GM23248 (cell line): ENCODE measurements around the gene ITGB6. TPM values are rescaled to one million over a fixed set of nuclear protein-coding genes. Genes with fewer than 3 reads are reported as not detected.
A peak's percentile ranks its signal among the peaks of the same experiment; 100 is the strongest.
"Not testable (repeated sequence)": the region's sequence is repeated elsewhere in the genome, so short reads cannot be mapped to it uniquely, and the experiment has no call there.

ENCODE experiments used
- DNase-seq: peaks from one replicate; pipeline ENCODE4 v3.0.0-alpha.2; 2015
- H2AFZ ChIP-seq: fragments of 200-600 bp; sonication (generic); 2 replicates; pipeline ENCODE4 v1.6.1; 2016; ENCODE audit warnings: antibody characterized with exemption
- H3F3A ChIP-seq: fragments of 200-600 bp; sonication (generic); 2 replicates; pipeline ENCODE4 v1.6.1; 2016; ENCODE audit warnings: mild to moderate bottlenecking, antibody characterized with exemption, mixed run types; ENCODE audit not compliant: insufficient read depth
- H3K27ac ChIP-seq: fragments of 200-600 bp; sonication (generic); 2 replicates; pipeline ENCODE4 v1.5.1; 2016; ENCODE audit warnings: mild to moderate bottlenecking
- H3K27me3 ChIP-seq: fragments of 200-600 bp; sonication (generic); replicated peaks from 2 replicates; pipeline ENCODE4 v1.6.1; 2016; ENCODE audit warnings: mild to moderate bottlenecking; ENCODE audit not compliant: insufficient read depth
- H3K36me3 ChIP-seq: fragments of 200-600 bp; sonication (generic); 2 replicates; pipeline ENCODE4 v1.6.1; 2016; ENCODE audit warnings: low read depth, mild to moderate bottlenecking
- H3K4me1 ChIP-seq: fragments of 200-600 bp; sonication (generic); 2 replicates; pipeline ENCODE4 v1.6.1; 2016; ENCODE audit warnings: mild to moderate bottlenecking; ENCODE audit not compliant: insufficient read depth
- H3K4me2 ChIP-seq: fragments of 200-600 bp; sonication (generic); one replicate; pipeline ENCODE4 v1.6.1; 2016; ENCODE audit warnings: mild to moderate bottlenecking; ENCODE audit not compliant: unreplicated experiment
- H3K4me3 ChIP-seq: fragments of 200-600 bp; sonication (generic); 2 replicates; pipeline ENCODE4 v1.5.1; 2016; ENCODE audit warnings: mild to moderate bottlenecking
- H3K79me2 ChIP-seq: fragments of 200-600 bp; sonication (generic); 2 replicates; pipeline ENCODE4 v1.6.1; 2016; ENCODE audit warnings: mild to moderate bottlenecking; ENCODE audit not compliant: insufficient read depth
- H3K9ac ChIP-seq: fragments of 200-600 bp; sonication (generic); 2 replicates; pipeline ENCODE4 v1.6.1; 2016; ENCODE audit warnings: mild to moderate bottlenecking
- H3K9me2 ChIP-seq: fragments of 200-600 bp; sonication (generic); 2 replicates; pipeline ENCODE4 v1.6.1; 2016; ENCODE audit warnings: mixed run types, mild to moderate bottlenecking, moderate library complexity; ENCODE audit not compliant: insufficient read depth
- H3K9me3 ChIP-seq: fragments of 200-600 bp; sonication (generic); one replicate; pipeline ENCODE4 v1.6.1; 2017; ENCODE audit warnings: low read depth
- H4K20me1 ChIP-seq: fragments of 200-600 bp; sonication (generic); 2 replicates; pipeline ENCODE4 v1.6.0; 2016; ENCODE audit not compliant: insufficient read depth
- EZH2 ChIP-seq: fragments of 200-600 bp; sonication (generic); IDR thresholded peaks from 2 replicates; pipeline ENCODE4 v1.6.1; 2018; ENCODE audit warnings: antibody characterized with exemption, mild to moderate bottlenecking; ENCODE audit not compliant: insufficient read depth, poor library complexity, severe bottlenecking
- EZH2phosphoT487 ChIP-seq: fragments of 200-600 bp; sonication (generic); IDR thresholded peaks from 2 replicates; pipeline ENCODE4 v1.6.1; 2018; ENCODE audit warnings: antibody characterized with exemption, moderate library complexity, mild to moderate bottlenecking, low read depth; ENCODE audit not compliant: insufficient read depth
- WGBS, 2 experiments: methylation state at CpG; one replicate each; pipeline ENCODE4 v1.1.6; 2015 to 2017; ENCODE audit warnings: low lambda C conversion rate in 2 of 2, low coverage in 1 of 2; ENCODE audit errors: missing lambda C conversion rate in 2 of 2; 5-methylcytosine and 5-hydroxymethylcytosine counted together
- in situ Hi-C: fragments of 300-500 bp; cut with MboI; formaldehyde crosslinking; loops from 2 replicates; pipeline ENCODE4 v1.15.0; 2020
- polyA plus RNA-seq: library from polyadenylated mRNA; unstranded; fragments of >200 nt; fragmentation: Nextera tagmentation; extraction: Ambion mirVana; gene quantifications from 2 replicates; pipeline ENCODE4 v1.2.1, GENCODE V29; 2016
- total RNA-seq: library from RNA; depleted of rRNA; stranded (reverse); fragments of >200 nt; shearing (Covaris generic); gene quantifications from 2 replicates; pipeline ENCODE4 v1.2.3, GENCODE V29; 2014

Gene ITGB6
- total and polyA plus RNA-seq, 2 experiments from 2014 or later: 0.05 TPM; not detected in 1

DNA sequence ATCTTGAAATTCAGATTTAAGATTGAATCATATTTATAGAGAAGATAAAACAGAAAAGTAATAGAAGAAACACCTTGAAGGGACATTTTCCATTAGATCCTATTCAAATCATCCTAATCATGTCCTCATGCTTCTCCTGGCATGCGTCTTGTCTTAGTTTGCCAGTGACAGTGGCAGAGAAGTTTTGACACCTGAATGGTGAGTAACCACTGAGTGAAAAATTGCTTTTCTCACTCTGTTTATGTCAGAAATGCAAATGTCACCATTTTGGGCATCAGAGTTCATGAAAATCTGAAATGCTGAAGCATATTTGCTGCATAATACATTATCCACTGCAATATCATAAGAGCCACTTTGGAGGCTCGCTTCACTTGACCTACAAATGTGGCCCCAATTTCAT, 74.7 kb downstream of the ITGB6 start:
- no peaks in the 10 kb centered on the region for H3F3A ChIP-seq
- no peaks in the 10 kb centered on the region for H3K4me1 ChIP-seq
- H3K9ac ChIP-seq: no peak overlapping the region
- H2AFZ ChIP-seq: no peak overlapping the region
- TF ChIP-seq EZH2 (no peak), EZH2phosphoT487 (no peak)
- H3K27me3 ChIP-seq: no peaks in the 10 kb centered on the region
- WGBS, 2 experiments: 93 to 96% methylated on average over 2 of the region's 2 CpGs
- no peak for DNase-seq
- H3K27ac ChIP-seq: no peak overlapping the region
- no peaks in the 10 kb centered on the region for H3K36me3 ChIP-seq
- no peaks in the 10 kb centered on the region for H3K9me2 ChIP-seq
- in situ Hi-C loops: no loop called here
- no peaks in the 10 kb centered on the region for H3K9me3 ChIP-seq
- H3K79me2 ChIP-seq: no peaks in the 10 kb centered on the region
- no peaks in the 10 kb centered on the region for H4K20me1 ChIP-seq
- no peak overlapping the region for H3K4me2 ChIP-seq
- no peak overlapping the region for H3K4me3 ChIP-seq

GRCh38 chr2:160124571-160124970, 75.5 kb downstream of the ITGB6 start:
- H3K4me2 ChIP-seq: no peak overlapping the region
- WGBS, 2 experiments: 79 to 82% methylated on average over 1 of the region's 1 CpG
- H3K9me3 ChIP-seq: no peaks in the 10 kb centered on the region
- H3K79me2 ChIP-seq: no peaks in the 10 kb centered on the region
- H3K27me3 ChIP-seq: no peaks in the 10 kb centered on the region
- no peak for TF ChIP-seq EZH2phosphoT487
- no peak for TF ChIP-seq EZH2
- H4K20me1 ChIP-seq: no peaks in the 10 kb centered on the region
- no peaks in the 10 kb centered on the region for H3K36me3 ChIP-seq
- no peak for DNase-seq
- H3K9me2 ChIP-seq: no peaks in the 10 kb centered on the region
- H3F3A ChIP-seq: no peaks in the 10 kb centered on the region
- no peak overlapping the region for H3K27ac ChIP-seq
- H3K9ac ChIP-seq: no peak overlapping the region
- no peak overlapping the region for H2AFZ ChIP-seq
- H3K4me3 ChIP-seq: no peak overlapping the region
- H3K4me1 ChIP-seq: no peaks in the 10 kb centered on the region
- in situ Hi-C loops: loop anchor here (25.0 kb wide), 1 partner anchor 138 kb away; no protein-coding TSS in a partner anchor

GRCh38 chr2:160114721-160115120, 85.4 kb downstream of the ITGB6 start:
- not testable (repeated sequence) for DNase-seq, H3K27ac ChIP-seq, H2AFZ ChIP-seq, H3K27me3 ChIP-seq, H3K4me1 ChIP-seq, H3K4me2 ChIP-seq, H3K9me3 ChIP-seq, H3K9me2 ChIP-seq, H3K4me3 ChIP-seq, H3F3A ChIP-seq, H4K20me1 ChIP-seq, H3K36me3 ChIP-seq, H3K9ac ChIP-seq, H3K79me2 ChIP-seq
- WGBS, 2 experiments: 84 to 86% methylated on average over 8 of the region's 8 CpGs
- in situ Hi-C loops: loop anchor here (25.0 kb wide), 1 partner anchor 148 kb away; no protein-coding TSS in a partner anchor

- in situ Hi-C loops: loop anchor here (25.0 kb wide), 1 partner anchor 148 kb away; no protein-coding TSS in a partner anchor
- TF ChIP-seq EZH2phosphoT487: no peak
- no peak for TF ChIP-seq EZH2
Measured at GRCh38 chr2:160114020-160114419, 86.1 kb downstream of the ITGB6 start.

More at GRCh38 chr2:160114020-160114419, 86.1 kb downstream of the ITGB6 start:
- H3K27ac ChIP-seq: no peak overlapping the region
- no peaks in the 10 kb centered on the region for H3F3A ChIP-seq
- H3K4me2 ChIP-seq: no peak overlapping the region
- peak; percentile 68 for DNase-seq
- no peak overlapping the region for H3K9ac ChIP-seq
- no peaks in the 10 kb centered on the region for H3K27me3 ChIP-seq
- peaks cover 5% of the 10 kb centered on the region; the same call in 1 of the 2 replicates for H3K4me1 ChIP-seq
- H3K36me3 ChIP-seq: no peaks in the 10 kb centered on the region
- H3K9me3 ChIP-seq: no peaks in the 10 kb centered on the region
- H3K9me2 ChIP-seq: no peaks in the 10 kb centered on the region
- no peak overlapping the region for H3K4me3 ChIP-seq
- H3K79me2 ChIP-seq: no peaks in the 10 kb centered on the region
- H4K20me1 ChIP-seq: no peaks in the 10 kb centered on the region
- WGBS, 2 experiments: 18 to 21% methylated on average over 3 of the region's 3 CpGs
- H2AFZ ChIP-seq: peak overlapping the region; percentile 29; the same call in 1 of the 2 replicates
